CD4-positive, alpha-beta T cell treated with Interleukin-4 for 1 hour (primary cell): ENCODE measurements around the gene LMO1.

ENCODE experiments used
- DNase-seq, 2 donors: peaks; one replicate each; pipeline ENCODE4 v3.0.0-alpha.2; 2020 to 2022

The LMO1 gene

GRCh38 chr11:8263109-8263768 is 439 bp downstream of the LMO1 start:
- DNase-seq = no peak

GRCh38 chr11:8262552-8263108 is 1.0 kb downstream of the LMO1 start:
- no peak for DNase-seq

GRCh38 chr11:8261921-8262551 is 1.6 kb downstream of the LMO1 start:
- DNase-seq = no peak

- no peak for DNase-seq
These were observed 2.4 kb downstream of the LMO1 start for GRCh38 chr11:8261291-8261690.

GRCh38 chr11:8260202-8260966 is 3.3 kb downstream of the LMO1 start:
- DNase-seq = no peak

DNA sequence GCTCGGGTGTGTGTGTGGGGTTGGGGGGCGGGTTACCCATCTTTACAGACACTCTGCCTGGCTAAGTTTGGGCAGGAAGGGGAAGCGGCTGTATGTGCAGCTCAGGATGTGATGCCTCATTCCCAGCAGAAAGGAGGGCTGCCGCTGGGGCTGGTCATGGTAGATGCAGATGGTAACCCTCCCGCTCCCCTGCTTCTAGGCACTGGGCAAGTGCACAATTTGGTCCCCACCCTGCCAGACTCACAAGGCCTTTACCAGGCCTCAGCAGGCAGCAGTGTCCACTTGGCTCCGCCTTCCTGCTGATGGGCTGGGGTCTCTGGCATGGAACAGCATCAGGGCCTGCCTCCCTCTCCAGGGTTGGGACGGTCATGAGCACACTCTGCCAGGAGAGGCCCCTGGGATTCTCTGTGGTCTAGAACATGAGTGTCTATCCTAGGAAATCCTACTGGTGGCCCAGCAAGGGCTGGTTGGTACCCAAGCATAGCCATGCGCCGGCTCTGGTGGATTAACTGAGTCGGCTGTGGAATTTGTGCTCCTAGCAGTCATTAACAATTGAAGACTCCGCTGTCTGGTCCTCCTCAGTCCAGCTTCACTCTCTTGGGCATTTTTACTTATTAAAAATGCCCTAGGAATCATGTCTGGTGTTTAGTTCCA is 4.2 kb downstream of the LMO1 start:
- no peak for DNase-seq

DNA sequence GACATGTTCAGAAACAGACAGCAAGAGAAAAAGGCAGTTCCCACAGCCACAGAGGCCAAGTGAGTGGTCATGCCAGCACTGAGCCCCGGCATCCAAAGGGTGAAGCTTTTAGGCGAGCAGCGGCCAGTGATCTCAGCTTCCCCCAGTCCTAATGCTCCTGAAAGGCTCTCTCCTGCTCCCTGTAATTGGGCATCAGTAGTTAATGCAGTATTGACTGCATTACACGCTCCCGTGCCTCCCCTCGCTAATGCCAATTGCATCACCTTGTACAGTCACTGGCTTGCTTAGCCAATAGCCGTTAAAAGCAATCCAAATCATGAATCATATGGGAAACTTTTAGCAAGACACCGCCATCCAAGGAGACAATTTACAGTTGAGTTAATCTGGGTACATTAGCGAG is 4.9 kb downstream of the LMO1 start:
- no peak for DNase-seq

DNA sequence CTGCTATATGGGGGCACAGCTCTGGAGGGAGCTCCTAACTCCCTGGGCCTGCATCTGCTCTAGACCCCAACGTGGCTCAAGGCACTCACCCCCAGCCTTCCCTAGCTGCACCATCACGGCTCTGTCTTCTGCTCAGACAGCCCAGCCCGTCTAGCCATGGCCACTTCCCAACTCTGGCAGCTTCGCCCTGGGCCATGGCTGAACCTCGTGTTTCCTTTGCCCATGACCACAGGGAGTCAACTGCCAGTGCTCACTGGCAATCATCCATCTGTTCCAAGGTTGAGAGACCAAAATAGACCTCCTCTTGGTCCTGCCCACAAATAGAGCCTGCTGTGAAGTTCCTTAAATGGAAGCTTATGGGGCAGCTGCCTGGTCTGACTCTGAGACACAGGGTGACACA is 5.4 kb downstream of the LMO1 start:
- DNase-seq = no peak

GRCh38 chr11:8257003-8257664 is 6.5 kb downstream of the LMO1 start:
- no peak for DNase-seq

- DNase-seq = no peak
These were observed 7.2 kb downstream of the LMO1 start for GRCh38 chr11:8256271-8257002.

- DNase-seq = peak in 1 of 2 donors; percentile 2
These were observed 10.1 kb downstream of the LMO1 start for GRCh38 chr11:8253566-8253965.

GRCh38 chr11:8252946-8253345 is 10.7 kb downstream of the LMO1 start:
- peak in 1 of 2 donors; percentile 8 for DNase-seq

DNA sequence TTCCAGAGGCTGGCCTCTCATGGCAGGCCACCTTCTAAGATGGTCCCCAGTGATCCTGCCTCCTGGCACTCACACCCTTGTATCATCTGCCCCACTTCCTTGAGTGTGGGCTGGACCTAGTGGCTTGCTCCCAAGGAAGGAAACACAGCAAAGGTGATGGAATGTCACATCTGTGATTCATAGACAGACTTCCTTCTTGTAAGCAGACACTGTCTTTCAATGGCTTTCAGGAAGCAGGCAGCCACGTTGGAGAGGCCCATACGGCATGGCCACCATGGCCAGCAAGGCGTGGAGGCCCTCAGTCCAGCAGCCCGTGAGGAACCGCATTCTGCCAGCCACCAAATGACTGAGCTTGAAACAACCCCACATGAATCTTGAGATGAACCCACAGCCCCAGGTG is 11.3 kb downstream of the LMO1 start:
- peak in 1 of 2 donors; percentile 4 for DNase-seq

GRCh38 chr11:8251616-8252295 is 11.9 kb downstream of the LMO1 start:
- peak in 1 of 2 donors; percentile 4 for DNase-seq

DNA sequence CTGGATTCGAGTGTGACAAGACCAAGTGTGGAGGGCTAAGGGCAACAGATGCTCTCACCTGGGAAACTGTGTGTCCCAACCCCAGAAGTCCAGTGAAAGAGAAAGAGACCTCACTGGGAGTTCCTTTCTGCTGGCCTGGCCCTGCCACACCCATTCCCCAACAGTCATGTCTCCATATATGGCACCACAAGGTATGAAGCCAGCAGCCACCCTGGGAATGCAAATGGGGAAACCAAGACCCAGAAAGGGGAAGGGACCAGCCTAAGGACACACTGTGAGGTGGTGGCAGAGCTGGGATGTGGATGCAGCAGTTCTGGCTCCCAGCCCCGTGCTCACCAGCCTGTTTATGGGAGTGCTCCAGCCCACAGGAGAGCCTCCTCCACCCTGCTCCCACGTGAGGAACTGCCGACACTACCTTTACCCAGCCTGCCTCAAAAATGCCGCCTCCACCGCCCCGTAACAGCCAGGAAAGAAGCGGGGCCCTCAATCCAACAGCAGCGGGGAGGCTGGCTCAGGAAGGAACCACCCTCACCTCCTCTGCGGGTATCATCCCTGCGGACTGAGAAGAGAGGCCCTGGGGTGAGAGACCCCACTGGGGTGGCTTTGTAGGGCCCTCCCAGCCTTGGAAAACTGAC is 12.6 kb downstream of the LMO1 start:
- DNase-seq = peak in 1 of 2 donors; percentile 9

DNA sequence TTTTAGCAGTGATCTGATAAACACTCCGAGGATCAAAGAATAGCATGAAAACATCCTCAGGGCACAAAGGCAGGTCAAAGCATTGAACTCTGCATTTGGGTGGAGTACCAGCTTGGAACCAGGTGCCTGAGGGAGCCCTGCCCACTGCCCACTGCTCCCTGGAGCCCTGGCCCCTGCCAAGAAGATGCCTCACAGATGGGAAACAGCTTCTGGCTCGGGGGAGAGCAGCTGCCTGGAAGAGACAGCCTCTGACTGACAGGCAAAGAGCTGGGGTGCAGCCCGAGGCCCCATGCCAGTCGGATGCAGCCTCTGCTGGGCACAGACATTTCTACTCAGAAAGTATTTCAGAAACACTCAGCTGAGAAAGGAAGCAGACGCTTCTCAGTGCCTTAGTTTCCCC is 13.2 kb downstream of the LMO1 start:
- DNase-seq = peak in 1 of 2 donors; percentile 3

- no peak for DNase-seq
These were observed 14.2 kb downstream of the LMO1 start for GRCh38 chr11:8249482-8249881.

DNA sequence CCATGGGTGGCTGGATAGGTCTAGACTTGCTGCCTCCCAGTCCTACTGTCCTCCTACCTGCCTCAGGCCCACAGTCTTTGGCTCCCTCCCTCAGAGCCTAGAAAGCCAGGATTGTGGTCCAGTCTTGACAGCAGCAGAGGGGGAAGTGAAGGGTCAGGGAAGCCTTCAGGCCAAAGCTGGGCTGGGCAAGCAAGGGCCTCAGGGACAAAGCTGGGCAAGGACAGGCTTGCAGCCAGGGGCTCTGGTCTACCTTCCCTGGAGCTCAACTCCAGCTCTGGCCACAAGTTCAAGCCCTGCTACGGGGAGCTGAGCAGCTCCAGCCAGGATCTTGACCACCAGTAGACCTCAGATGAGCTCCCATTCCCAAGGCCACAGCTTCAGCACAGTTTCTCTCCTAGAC is 14.9 kb downstream of the LMO1 start:
- no peak for DNase-seq

DNA sequence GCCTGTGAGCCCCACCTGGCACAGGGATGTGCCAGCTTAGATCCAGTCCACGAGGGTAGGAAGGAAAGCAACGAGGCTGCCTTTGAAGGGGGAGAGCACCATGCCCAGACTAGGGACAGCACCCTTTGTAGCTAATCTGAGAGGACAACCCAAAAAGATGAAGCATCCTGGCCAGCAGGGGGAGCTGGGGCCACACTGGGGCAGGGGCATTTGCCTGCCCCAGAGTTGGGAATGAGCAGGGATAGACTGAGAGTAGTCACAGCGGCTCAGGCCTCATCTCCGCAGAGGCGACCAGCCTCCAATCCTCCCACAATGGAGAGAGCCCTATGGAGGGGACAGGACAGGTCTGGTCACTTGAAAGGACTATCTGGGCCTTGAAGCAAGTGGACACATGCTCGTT is 16.4 kb downstream of the LMO1 start:
- DNase-seq = no peak

- no peak for DNase-seq
These were observed 20.2 kb downstream of the LMO1 start for GRCh38 chr11:8243458-8243857.
